AG09309 (cell line): Measurements from ENCODE around the gene PDK4.

Experiments
- DNase-seq: peaks from one replicate; pipeline ENCODE4 v3.0.0-alpha.2; 2010; ENCODE audit warnings: low read depth
- H3K4me3 ChIP-seq: 2 replicates; pipeline ENCODE4 v1.5.1; 2011; ENCODE audit warnings: mild to moderate bottlenecking, low read depth, low read length, moderate library complexity; ENCODE audit not compliant: control insufficient read depth
- CTCF ChIP-seq: IDR thresholded peaks from 2 replicates; pipeline ENCODE4 v1.5.1; 2011; ENCODE audit warnings: mild to moderate bottlenecking, low read depth, low read length, inconsistent platforms; ENCODE audit not compliant: insufficient read depth, control insufficient read depth; ENCODE audit errors: missing control alignments

Gene PDK4

GRCh38 chr7:95628831-95629439 is 32.6 kb upstream of the PDK4 start:
- no peak for TF ChIP-seq CTCF
- DNase-seq = no peak
- no peak overlapping the region for H3K4me3 ChIP-seq

- no peak for TF ChIP-seq CTCF
- DNase-seq = no peak
- H3K4me3 ChIP-seq = no peak overlapping the region
Observed at GRCh38 chr7:95623788-95624187, 27.5 kb upstream of the PDK4 start.

- TF ChIP-seq CTCF = no peak
- no peak overlapping the region for H3K4me3 ChIP-seq
- no peak for DNase-seq
Observed at GRCh38 chr7:95622859-95623258, 26.5 kb upstream of the PDK4 start.

DNA sequence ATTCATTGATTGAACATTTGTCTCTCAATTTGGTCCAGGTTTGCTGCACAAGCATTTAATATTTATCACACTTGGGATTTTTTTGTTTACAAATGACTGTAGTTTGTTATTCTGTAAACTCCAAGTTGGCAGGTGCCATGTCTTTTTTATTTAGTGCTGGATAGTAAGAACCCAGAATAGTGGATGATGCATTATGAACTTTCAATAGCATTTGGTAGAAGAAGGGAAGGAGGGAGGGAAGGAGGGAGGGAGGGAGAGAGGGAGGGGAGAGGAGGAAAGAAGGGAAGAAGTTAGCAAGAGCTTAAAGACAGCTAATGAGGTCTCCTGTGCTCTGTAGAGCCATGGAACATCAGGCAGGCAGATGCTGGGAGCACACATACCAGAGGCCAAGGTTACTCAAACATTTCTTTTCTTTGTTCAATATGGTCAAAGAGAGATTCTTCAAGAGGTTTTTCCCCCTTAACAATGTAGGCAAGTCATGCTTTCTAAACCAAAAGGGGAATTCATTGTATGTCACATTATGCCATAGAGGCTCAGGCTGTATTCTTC is 25.8 kb upstream of the PDK4 start:
- no peak for DNase-seq
- TF ChIP-seq CTCF = no peak
- no peak overlapping the region for H3K4me3 ChIP-seq

- no peak for TF ChIP-seq CTCF
- no peak for DNase-seq
- H3K4me3 ChIP-seq = no peak overlapping the region
Observed at GRCh38 chr7:95621404-95621803, 25.1 kb upstream of the PDK4 start.

DNA sequence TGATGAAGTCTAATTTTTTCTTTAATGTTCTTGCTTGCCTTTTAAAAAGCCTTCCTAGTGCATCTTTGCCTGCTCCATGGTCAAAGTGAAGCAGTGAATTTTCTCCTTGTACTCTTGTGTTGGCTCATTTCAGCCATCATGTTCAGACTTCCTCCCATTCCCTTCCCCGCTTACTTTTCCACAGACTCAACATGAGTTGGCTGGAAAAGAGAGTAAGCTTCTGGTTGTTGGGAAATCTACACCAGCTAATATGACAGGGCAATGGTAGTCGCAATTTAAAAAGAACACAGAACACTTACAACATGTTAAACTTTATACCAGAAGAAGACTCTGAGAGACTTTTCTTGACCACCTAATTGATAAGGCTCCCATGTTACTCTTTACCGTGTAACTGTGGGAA is 24.3 kb upstream of the PDK4 start:
- no peak for TF ChIP-seq CTCF

More for the DNA sequence above, 24.3 kb upstream of the PDK4 start:
- DNase-seq = no peak
- H3K4me3 ChIP-seq = no peak overlapping the region
